Right lobe of liver (tissue), 6 donors: ENCODE data around the gene OSBPL8. TPM values are rescaled to one million over a fixed set of nuclear protein-coding genes. Genes with fewer than 3 reads are reported as not detected.
"Not testable (repeated sequence)": the region's sequence is repeated elsewhere in the genome, so short reads cannot be mapped to it uniquely, and the experiment has no call there.

Experiments
- ATAC-seq, 4 donors: fragments of 200-7000 bp; cut with Tn5 transposase; one replicate each; pipeline ENCODE4 v1.9.1; 2020; ENCODE audit warnings: mild to moderate bottlenecking in 4 of 4, moderate library complexity in 4 of 4
- DNase-seq, 3 donors: peaks; one replicate each; pipeline ENCODE4 v3.0.0-alpha.2; 2020
- H3K27ac ChIP-seq, 3 donors: fragments of 200-600 bp; one replicate each; pipeline ENCODE4 v1.8.0; 2022
- H3K27me3 ChIP-seq, 2 donors: fragments of 200-600 bp; one replicate each; pipeline ENCODE4 v1.8.0; 2022
- H3K36me3 ChIP-seq, 4 donors: fragments of 200-600 bp; sonication (generic) in 1 of 4; one replicate each; pipeline versions ENCODE4 v1.5.1 to v1.8.0; 2017 to 2022; ENCODE audit warnings: control low read depth in 1 of 4
- H3K4me1 ChIP-seq, 4 donors: fragments of 200-600 bp; sonication (generic) in 1 of 4; one replicate each; pipeline versions ENCODE4 v1.5.1 to v1.8.0; 2017 to 2022; ENCODE audit warnings: control low read depth in 1 of 4
- H3K4me3 ChIP-seq, 3 donors: fragments of 200-600 bp; one replicate each; pipeline ENCODE4 v1.8.0; 2022
- H3K9me3 ChIP-seq, 4 donors: fragments of 200-600 bp; sonication (generic) in 1 of 4; one replicate each; pipeline versions ENCODE4 v1.5.1 to v1.8.0; 2017 to 2022; ENCODE audit warnings: control low read depth in 1 of 4
- POLR2A ChIP-seq: fragments of 450-650 bp; IDR thresholded peaks from one replicate; pipeline ENCODE4 v1.6.1; 2017; ENCODE audit warnings: antibody characterized with exemption, mild to moderate bottlenecking
- WGBS: methylation state at CpG from one replicate; pipeline ENCODE4 v1.1.6; 2018; ENCODE audit warnings: low coverage, low lambda C conversion rate; ENCODE audit not compliant: insufficient coverage; ENCODE audit errors: missing lambda C conversion rate; 5-methylcytosine and 5-hydroxymethylcytosine counted together
- intact Hi-C, 2 donors: fragments of 100-400 bp; cut with DNase I; formaldehyde crosslinking; loops; one replicate each; pipeline versions ENCODE4 v1.11.2 to v1.14.1; 2022
- total RNA-seq, 6 experiments: library from RNA; depleted of rRNA in 2 of 6; stranded (reverse); fragments of >200 nt in 2 of 6; fragmentation: NEBNext Ultra II Directional in 3 of 6; extraction: Animal tissue kit (Norgen Biotek cat#: 25700) in 3 of 6; gene quantifications; one replicate each; pipeline versions ENCODE4 v1.1.0 to v1.2.4, GENCODE V29; 2016 to 2023
- TF ChIP-seq, protein P1 (sequence below), 4 donors: fragments of 200-600 bp in 3 of 4; fragments of 450-650 bp in 1 of 4; IDR thresholded peaks; one replicate each; pipeline versions ENCODE4 v1.5.1 to v1.8.0; 2016 to 2022; ENCODE audit warnings: antibody characterized with exemption in 4 of 4, mild to moderate bottlenecking in 2 of 4
- donor health status: DM: no; HTN: yes; CAD: no.
- donor health status: DM: no; HTN: no; CAD: no.
- donor health status: DM: no; HTN: no; CAD: no.
- donor health status: DM: no; HTN: yes; CAD: no.
- donor health status: DM: no; HTN: yes; CAD: no.

Gene OSBPL8
- total RNA-seq, 6 experiments from 2014 or later = 20.2 to 29.1 (median 24.2) TPM

DNA sequence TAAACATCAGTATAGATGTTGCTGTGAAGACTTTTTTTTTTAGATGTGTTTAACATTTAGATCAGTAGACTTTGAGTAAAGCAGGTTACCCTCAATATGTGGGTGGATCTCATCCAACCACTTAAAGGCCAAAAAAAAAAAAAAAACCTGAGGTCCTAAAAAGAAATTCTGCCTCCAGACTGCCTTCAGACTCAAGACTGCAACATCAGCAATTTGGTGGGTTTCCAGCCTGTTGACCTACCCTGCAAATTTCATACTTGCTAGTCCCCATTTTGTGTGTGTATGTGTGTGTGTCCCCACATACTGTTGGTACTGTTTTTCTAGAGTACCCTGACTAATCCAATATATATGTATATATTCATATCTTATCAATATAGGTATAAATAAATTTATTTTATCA lies 55.6 kb downstream of the OSBPL8 start:
- Histone ChIP-seq H3K4me1 (peaks cover 0 to 7% (median 0%) of the 10 kb centered on the region in 4 donors), H3K27me3 (no peaks in the 10 kb centered on the region), H3K4me3 (no peak overlapping the region), H3K36me3 (no peaks in the 10 kb centered on the region), H3K27ac (no peak overlapping the region), H3K9me3 (no peaks in the 10 kb centered on the region)
- TF ChIP-seq, protein P1, sequence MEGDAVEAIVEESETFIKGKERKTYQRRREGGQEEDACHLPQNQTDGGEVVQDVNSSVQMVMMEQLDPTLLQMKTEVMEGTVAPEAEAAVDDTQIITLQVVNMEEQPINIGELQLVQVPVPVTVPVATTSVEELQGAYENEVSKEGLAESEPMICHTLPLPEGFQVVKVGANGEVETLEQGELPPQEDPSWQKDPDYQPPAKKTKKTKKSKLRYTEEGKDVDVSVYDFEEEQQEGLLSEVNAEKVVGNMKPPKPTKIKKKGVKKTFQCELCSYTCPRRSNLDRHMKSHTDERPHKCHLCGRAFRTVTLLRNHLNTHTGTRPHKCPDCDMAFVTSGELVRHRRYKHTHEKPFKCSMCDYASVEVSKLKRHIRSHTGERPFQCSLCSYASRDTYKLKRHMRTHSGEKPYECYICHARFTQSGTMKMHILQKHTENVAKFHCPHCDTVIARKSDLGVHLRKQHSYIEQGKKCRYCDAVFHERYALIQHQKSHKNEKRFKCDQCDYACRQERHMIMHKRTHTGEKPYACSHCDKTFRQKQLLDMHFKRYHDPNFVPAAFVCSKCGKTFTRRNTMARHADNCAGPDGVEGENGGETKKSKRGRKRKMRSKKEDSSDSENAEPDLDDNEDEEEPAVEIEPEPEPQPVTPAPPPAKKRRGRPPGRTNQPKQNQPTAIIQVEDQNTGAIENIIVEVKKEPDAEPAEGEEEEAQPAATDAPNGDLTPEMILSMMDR (IDR thresholded peaks at IDR 0.05) = no peak
- no peak for TF ChIP-seq POLR2A
- ATAC-seq = no peak
- DNase-seq = no peak
- intact Hi-C loops = no loop called here

DNA sequence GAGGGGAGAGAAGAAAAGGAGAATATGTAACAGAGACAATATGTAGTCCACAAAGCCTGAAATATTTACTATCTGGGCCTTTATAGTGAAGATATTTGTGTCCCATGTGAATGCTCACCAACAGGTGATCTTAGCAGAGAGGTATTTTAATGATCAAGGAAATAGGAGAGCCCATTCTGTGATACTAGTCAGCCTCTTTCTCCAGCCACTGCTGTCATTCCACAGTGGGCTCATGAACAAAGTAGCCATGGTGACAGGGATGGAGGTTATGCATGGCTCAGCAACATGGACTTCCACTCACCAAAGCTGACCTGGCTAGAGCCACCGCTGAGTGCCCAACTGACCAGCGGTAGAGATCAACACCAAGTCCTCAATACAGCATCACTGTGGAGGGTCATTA lies 58.2 kb downstream of the OSBPL8 start:
- intact Hi-C loops = no loop called here
- peaks cover 0 to 7% (median 0%) of the 10 kb centered on the region in 4 donors for H3K4me1 ChIP-seq
- no peaks in the 10 kb centered on the region for H3K36me3 ChIP-seq
- no peak for DNase-seq
- H3K4me3 ChIP-seq = no peak overlapping the region
- no peak for TF ChIP-seq POLR2A
- TF ChIP-seq, protein P1 (IDR thresholded peaks at IDR 0.05) = no peak
- no peaks in the 10 kb centered on the region for H3K27me3 ChIP-seq
- WGBS = 80% methylated on average over 1 of the region's 2 CpGs
- no peak overlapping the region for H3K27ac ChIP-seq
- H3K9me3 ChIP-seq = no peaks in the 10 kb centered on the region
- no peak for ATAC-seq

DNA sequence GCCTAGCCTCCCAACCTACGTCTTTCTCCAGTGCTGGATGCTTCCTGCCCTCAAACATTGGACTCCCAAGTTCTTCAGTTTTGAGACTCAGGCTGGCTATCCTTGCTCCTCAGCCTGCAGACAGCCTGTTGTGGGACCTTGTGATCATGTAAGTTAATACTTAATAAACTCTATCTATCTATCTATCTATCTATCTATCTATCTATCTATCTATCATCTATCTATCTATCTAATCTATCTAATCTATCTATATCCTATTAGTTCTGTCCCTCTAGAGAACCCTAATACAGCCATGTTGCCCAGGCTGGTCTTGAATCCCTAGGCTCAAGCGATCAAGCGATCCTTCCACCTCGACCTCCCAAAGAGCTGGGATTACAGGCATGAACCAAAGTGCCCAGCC lies 60.4 kb downstream of the OSBPL8 start:
- 92% methylated on average over 4 of the region's 4 CpGs for WGBS
- H3K27me3 ChIP-seq, H3K36me3 ChIP-seq, H3K4me1 ChIP-seq, H3K4me3 ChIP-seq, DNase-seq, ATAC-seq, H3K9me3 ChIP-seq, intact Hi-C loops, H3K27ac ChIP-seq: not testable (repeated sequence)

DNA sequence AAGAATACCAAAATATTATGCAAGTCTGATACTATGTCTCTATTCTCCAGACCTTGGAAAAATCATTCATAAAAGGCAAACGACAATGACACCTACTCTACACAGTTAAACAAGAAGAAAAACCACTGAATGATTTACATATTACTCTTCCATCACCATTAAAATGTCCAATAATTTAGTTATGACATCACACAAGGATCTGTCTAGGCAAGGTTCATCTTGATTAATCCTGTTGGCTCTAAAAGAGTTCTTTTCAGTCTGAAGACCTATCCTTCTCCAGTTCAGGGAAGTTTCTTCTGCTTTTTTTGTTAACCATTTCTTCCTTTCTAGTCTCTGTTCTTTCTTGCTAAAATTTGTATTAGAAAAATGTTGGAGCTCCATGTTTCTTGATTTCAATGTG lies 64.0 kb downstream of the OSBPL8 start:
- Histone ChIP-seq H3K27ac (no peak overlapping the region), H3K27me3 (no peaks in the 10 kb centered on the region), H3K4me1 (peaks cover 0 to 13% (median 0%) of the 10 kb centered on the region in 4 donors), H3K9me3 (no peaks in the 10 kb centered on the region), H3K4me3 (no peak overlapping the region), H3K36me3 (no peaks in the 10 kb centered on the region)
- intact Hi-C loops = no loop called here
- 91% methylated on average over 1 of the region's 1 CpG for WGBS
- ATAC-seq (no peak), DNase-seq (no peak)
- TF ChIP-seq, protein P1 (IDR thresholded peaks at IDR 0.05) = no peak
- TF ChIP-seq POLR2A = no peak

DNA sequence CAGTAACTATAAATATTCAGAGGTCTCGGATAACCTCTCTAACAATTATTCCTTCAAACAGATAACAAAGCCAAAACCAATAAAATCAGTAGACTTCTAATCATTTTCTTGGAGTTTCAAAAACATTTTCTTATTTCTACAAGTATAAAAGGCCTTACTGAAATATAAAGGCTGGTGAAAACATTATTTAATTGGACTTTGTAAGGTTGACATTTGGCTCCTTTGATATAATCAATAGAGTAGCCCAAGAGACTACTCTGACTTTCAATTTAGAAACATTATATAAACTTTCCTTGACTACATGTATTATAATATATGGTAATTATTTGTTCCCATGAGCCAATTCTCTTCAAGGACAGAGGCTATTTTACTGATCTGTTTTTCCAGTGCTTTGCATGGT lies 68.3 kb downstream of the OSBPL8 start:
- Histone ChIP-seq H3K27me3 (no peaks in the 10 kb centered on the region), H3K9me3 (no peaks in the 10 kb centered on the region), H3K4me1 (peaks cover 0 to 18% (median 0%) of the 10 kb centered on the region in 4 donors), H3K36me3 (no peaks in the 10 kb centered on the region), H3K27ac (no peak overlapping the region), H3K4me3 (no peak overlapping the region)
- DNase-seq = no peak
- ATAC-seq = peak; percentile 49 to 70 (median 65)
- TF ChIP-seq, protein P1 (IDR thresholded peaks at IDR 0.05) = no peak
- no peak for TF ChIP-seq POLR2A
- intact Hi-C loops = no loop called here
- 50% methylated on average over 1 of the region's 1 CpG for WGBS
